KMS-11 (cell line): Measurements from ENCODE around the gene SND1.

Experiments used
- H2AFZ ChIP-seq: fragments of 200-600 bp; sonication (generic); 2 replicates; pipeline ENCODE4 v1.6.1; 2016; ENCODE audit warnings: antibody characterized with exemption, mixed run types, low read depth
- H3K27ac ChIP-seq: fragments of 200-600 bp; sonication (generic); 2 replicates; pipeline ENCODE4 v1.6.1; 2016; ENCODE audit warnings: mild to moderate bottlenecking, mixed run types
- H3K27me3 ChIP-seq: fragments of 200-600 bp; sonication (generic); 2 replicates; pipeline ENCODE4 v1.6.1; 2017; ENCODE audit warnings: mild to moderate bottlenecking, low read depth, mixed run types, moderate library complexity; ENCODE audit not compliant: insufficient read depth
- H3K36me3 ChIP-seq: fragments of 200-600 bp; sonication (generic); 2 replicates; pipeline ENCODE4 v1.6.1; 2017; ENCODE audit warnings: mild to moderate bottlenecking, mixed run types; ENCODE audit not compliant: insufficient read depth
- H3K4me1 ChIP-seq: fragments of 200-600 bp; sonication (generic); 2 replicates; pipeline ENCODE4 v1.6.1; 2016; ENCODE audit warnings: mild to moderate bottlenecking, low read depth, mixed run types; ENCODE audit not compliant: poor library complexity, severe bottlenecking
- H3K4me2 ChIP-seq: fragments of 200-600 bp; sonication (generic); 2 replicates; pipeline ENCODE4 v1.7.0; 2016; ENCODE audit warnings: mild to moderate bottlenecking, mixed run types
- H3K4me3 ChIP-seq: fragments of 200-600 bp; sonication (generic); IDR thresholded peaks from 2 replicates; pipeline ENCODE4 v1.6.1; 2017; ENCODE audit warnings: low read depth, low read length, mixed read lengths; ENCODE audit not compliant: insufficient read depth
- H3K79me2 ChIP-seq: fragments of 200-600 bp; sonication (generic); 2 replicates; pipeline ENCODE4 v1.6.1; 2016; ENCODE audit warnings: low read depth, mixed run types; ENCODE audit not compliant: insufficient read depth
- H3K9ac ChIP-seq: fragments of 200-600 bp; sonication (generic); 2 replicates; pipeline ENCODE4 v1.6.1; 2016; ENCODE audit warnings: mild to moderate bottlenecking, mixed run types
- H4K20me1 ChIP-seq: fragments of 200-600 bp; sonication (generic); 2 replicates; pipeline ENCODE4 v1.6.1; 2016; ENCODE audit warnings: mild to moderate bottlenecking, mixed run types; ENCODE audit not compliant: insufficient read depth
- CTCF ChIP-seq: fragments of 200-600 bp; sonication (generic); conservative IDR thresholded peaks from 2 replicates; pipeline ENCODE4 v1.6.1; 2017; ENCODE audit warnings: low read depth, mild to moderate bottlenecking, antibody characterized with exemption, low read length, moderate library complexity, mixed read lengths

SND1 gene

GRCh38 chr7:127632276-127632910 lies 19.6 kb upstream of the SND1 start:
- Histone ChIP-seq H2AFZ (no peak overlapping the region), H3K4me1 (no peaks in the 10 kb centered on the region), H3K79me2 (no peaks in the 10 kb centered on the region), H3K4me2 (no peak overlapping the region), H3K9ac (no peak overlapping the region), H3K4me3 (no peak overlapping the region), H4K20me1 (no peaks in the 10 kb centered on the region), H3K27me3 (no peaks in the 10 kb centered on the region), H3K27ac (no peak overlapping the region), H3K36me3 (no peaks in the 10 kb centered on the region)
- no peak for TF ChIP-seq CTCF

GRCh38 chr7:127635659-127636285 lies 16.2 kb upstream of the SND1 start:
- no peak overlapping the region for H3K4me2 ChIP-seq
- H3K36me3 ChIP-seq, result no peaks in the 10 kb centered on the region
- H3K79me2 ChIP-seq, result no peaks in the 10 kb centered on the region
- H3K9ac ChIP-seq, result no peak overlapping the region
- no peak overlapping the region for H2AFZ ChIP-seq
- no peaks in the 10 kb centered on the region for H3K27me3 ChIP-seq
- H4K20me1 ChIP-seq, result no peaks in the 10 kb centered on the region
- H3K4me3 ChIP-seq, result no peak overlapping the region
- no peaks in the 10 kb centered on the region for H3K4me1 ChIP-seq
- H3K27ac ChIP-seq, result no peak overlapping the region
- TF ChIP-seq CTCF, result no peak

GRCh38 chr7:127638197-127638596 lies 13.8 kb upstream of the SND1 start:
- TF ChIP-seq CTCF, result no peak
- no peaks in the 10 kb centered on the region for H3K36me3 ChIP-seq
- no peak overlapping the region for H3K4me2 ChIP-seq
- no peak overlapping the region for H3K27ac ChIP-seq
- no peaks in the 10 kb centered on the region for H3K79me2 ChIP-seq
- H3K4me3 ChIP-seq, result no peak overlapping the region
- H3K4me1 ChIP-seq, result no peaks in the 10 kb centered on the region
- H2AFZ ChIP-seq, result no peak overlapping the region
- H3K9ac ChIP-seq, result no peak overlapping the region
- no peaks in the 10 kb centered on the region for H4K20me1 ChIP-seq
- no peaks in the 10 kb centered on the region for H3K27me3 ChIP-seq

GRCh38 chr7:127644484-127644883 lies 7.5 kb upstream of the SND1 start:
- Histone ChIP-seq H3K4me1 (no peaks in the 10 kb centered on the region), H3K4me2 (no peak overlapping the region), H3K9ac (no peak overlapping the region), H4K20me1 (no peaks in the 10 kb centered on the region), H3K27ac (no peak overlapping the region), H3K79me2 (no peaks in the 10 kb centered on the region), H3K27me3 (no peaks in the 10 kb centered on the region), H3K4me3 (no peak overlapping the region), H2AFZ (no peak overlapping the region), H3K36me3 (no peaks in the 10 kb centered on the region)
- TF ChIP-seq CTCF, result no peak
